NCI-H128 (cell line): ENCODE results near the gene LGI1.

Experiments
- DNase-seq: peaks from one replicate; lab custom pipeline; 2025; ENCODE audit not compliant: unreplicated experiment; lab: John Stamatoyannopoulos, UW

Gene LGI1

GRCh38 chr10:93757801-93758507 lies at the start of gene LGI1:
Gene LGI1, plus strand, starts transcription at chr10:93757936. Its CDS starts 209 bp downstream, at chr10:93758145.
- DNase-seq: no peak

GRCh38 chr10:93710333-93710909 lies 47.3 kb upstream of the LGI1 start:
- no peak for DNase-seq

- no peak for DNase-seq
Measured at GRCh38 chr10:93711891-93712290, 45.8 kb upstream of the LGI1 start.

- DNase-seq: no peak
Measured at GRCh38 chr10:93712593-93712992, 45.1 kb upstream of the LGI1 start.

GRCh38 chr10:93715345-93715744 lies 42.4 kb upstream of the LGI1 start:
- no peak for DNase-seq

- no peak for DNase-seq
Measured at GRCh38 chr10:93716766-93717165, 41.0 kb upstream of the LGI1 start.

- DNase-seq: no peak
Measured at GRCh38 chr10:93718937-93719725, 38.6 kb upstream of the LGI1 start.

- no peak for DNase-seq
Measured at GRCh38 chr10:93719901-93720300, 37.8 kb upstream of the LGI1 start.

- DNase-seq: no peak
Measured at GRCh38 chr10:93722550-93722949, 35.2 kb upstream of the LGI1 start.

GRCh38 chr10:93723153-93723552 lies 34.6 kb upstream of the LGI1 start:
- no peak for DNase-seq

GRCh38 chr10:93726024-93726423 lies 31.7 kb upstream of the LGI1 start:
- no peak for DNase-seq

- DNase-seq: no peak
Measured at GRCh38 chr10:93741367-93741766, 16.4 kb upstream of the LGI1 start.

GRCh38 chr10:93742633-93743349 lies 14.9 kb upstream of the LGI1 start:
- no peak for DNase-seq

GRCh38 chr10:93745408-93746065 lies 12.2 kb upstream of the LGI1 start:
- no peak for DNase-seq

GRCh38 chr10:93746844-93747284 lies 10.9 kb upstream of the LGI1 start:
- DNase-seq: no peak

- no peak for DNase-seq
Measured at GRCh38 chr10:93749218-93749799, 8.4 kb upstream of the LGI1 start.

- DNase-seq: no peak
Measured at GRCh38 chr10:93751124-93751523, 6.6 kb upstream of the LGI1 start.

GRCh38 chr10:93751832-93752231 lies 5.9 kb upstream of the LGI1 start:
- DNase-seq: no peak

- no peak for DNase-seq
Measured at GRCh38 chr10:93752761-93753160, 5.0 kb upstream of the LGI1 start.

- DNase-seq: no peak
Measured at GRCh38 chr10:93753621-93754250, 4.0 kb upstream of the LGI1 start.
